ENCODE data around the gene ANKS4B.
A peak's percentile ranks its signal among the peaks of the same experiment; 100 is the strongest.
"Not testable (repeated sequence)": the region's sequence is repeated elsewhere in the genome, so short reads cannot be mapped to it uniquely, and the experiment has no call there.

Gene ANKS4B

DNA sequence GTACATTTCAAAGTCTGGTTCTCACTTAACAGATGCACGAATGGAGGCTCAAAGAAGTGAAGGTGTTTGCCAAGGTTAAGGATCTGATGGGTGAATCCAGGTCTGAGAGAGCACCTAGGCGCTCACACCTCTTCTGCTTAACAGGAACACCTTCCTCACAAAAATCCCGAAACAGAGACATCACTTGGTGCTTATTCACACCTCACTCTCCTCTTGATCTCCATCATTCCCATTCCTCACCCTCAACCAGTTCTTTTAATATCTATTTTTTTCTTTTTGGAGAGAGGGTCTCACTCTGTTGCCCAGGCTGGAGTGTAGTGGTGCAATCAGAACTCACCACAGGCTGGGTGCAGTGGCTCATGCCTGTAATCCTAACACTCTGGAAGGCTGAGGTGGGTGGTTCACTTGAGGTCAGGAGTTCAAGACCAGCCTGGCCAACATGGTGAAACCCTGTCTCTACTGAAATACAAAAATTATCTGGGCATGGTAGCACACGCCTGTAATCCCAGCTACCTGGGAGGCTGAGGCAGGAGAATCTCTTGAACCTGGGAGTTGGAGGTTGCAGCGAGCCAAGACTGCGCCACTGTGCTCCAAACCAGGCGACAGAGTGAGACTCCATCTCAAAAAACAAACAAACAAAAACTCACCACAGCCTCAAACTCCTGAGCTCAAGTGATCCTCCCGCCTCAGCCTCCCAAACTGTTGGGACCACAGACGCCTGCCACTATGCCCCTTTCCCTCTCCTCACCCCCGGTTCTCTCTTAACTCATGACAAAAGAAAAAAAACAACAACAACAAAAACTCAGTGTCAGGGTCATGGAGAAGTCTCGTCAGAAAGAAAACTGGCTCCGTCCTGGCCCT, 29.5 kb downstream of the ANKS4B start:
- DNase-seq (ENCODE audit: low spot score) = no peak

DNA sequence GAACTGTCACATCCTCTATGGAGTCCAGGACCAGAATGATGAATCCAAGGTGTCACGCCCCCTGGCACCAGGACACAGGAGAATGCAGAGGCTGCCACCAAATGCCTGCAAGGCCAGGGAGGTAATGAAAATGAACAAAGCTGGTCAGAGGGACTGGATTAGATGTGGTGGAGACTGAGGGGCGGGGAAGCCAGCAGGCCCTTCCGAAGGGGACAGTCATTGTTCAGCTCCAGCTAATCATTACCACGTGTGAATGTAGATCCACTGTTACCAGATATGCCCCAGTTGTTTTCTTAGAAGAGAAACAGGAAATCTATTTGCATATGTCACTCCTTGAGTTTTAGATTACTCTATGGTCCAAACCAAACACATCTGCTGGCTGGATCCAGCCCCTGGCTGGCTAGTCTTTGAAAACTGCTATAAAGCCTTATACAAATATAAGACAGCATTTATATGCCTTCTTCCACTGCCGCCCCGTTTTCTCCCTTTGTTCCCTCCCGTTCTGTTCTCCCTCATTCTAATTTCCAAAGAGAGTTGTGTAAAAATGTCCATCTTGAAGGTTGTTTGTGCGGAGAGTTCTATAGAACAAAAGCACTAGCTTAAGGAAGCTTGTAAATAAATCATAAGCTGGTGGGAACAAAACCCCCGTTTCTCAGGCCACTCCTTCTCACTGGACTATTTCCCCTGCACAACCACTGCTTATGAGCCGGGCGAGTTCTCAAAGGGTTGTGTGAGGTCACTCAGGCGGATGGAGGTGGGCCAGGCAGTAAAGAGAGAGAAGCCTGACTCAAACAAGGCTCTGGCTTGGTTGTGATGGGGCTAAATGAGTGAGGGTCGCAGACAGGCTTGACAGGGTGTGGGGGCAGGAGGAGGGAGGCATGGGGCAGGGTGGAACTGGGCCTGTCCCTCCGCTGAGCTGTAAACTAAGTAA, 30.4 kb downstream of the ANKS4B start:
- DNase-seq (ENCODE audit: low spot score) = peak; percentile 38

DNA sequence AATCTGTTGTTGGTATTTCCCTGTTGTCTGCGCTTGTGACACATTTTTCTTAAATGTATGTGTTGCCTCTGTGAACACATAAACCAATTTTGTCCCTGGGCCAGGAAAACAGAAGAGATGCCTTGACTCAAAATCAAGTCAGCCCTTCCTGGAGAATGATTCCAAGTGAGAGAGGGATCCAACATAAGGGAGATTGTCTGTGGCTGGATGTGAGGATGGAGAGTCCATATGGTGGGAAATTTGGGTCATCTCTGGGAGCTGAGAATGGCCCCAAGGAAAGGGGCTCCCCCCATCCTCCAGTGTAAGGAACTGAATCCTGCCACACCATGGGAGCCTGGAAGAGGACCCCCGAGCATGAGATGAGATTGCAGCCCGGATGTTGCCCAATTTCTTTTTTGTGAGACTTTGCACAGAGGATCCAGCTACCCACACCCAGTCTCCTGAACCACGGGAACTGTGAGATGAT, 31.1 kb downstream of the ANKS4B start:
- no peak for DNase-seq (ENCODE audit: low spot score)

DNA sequence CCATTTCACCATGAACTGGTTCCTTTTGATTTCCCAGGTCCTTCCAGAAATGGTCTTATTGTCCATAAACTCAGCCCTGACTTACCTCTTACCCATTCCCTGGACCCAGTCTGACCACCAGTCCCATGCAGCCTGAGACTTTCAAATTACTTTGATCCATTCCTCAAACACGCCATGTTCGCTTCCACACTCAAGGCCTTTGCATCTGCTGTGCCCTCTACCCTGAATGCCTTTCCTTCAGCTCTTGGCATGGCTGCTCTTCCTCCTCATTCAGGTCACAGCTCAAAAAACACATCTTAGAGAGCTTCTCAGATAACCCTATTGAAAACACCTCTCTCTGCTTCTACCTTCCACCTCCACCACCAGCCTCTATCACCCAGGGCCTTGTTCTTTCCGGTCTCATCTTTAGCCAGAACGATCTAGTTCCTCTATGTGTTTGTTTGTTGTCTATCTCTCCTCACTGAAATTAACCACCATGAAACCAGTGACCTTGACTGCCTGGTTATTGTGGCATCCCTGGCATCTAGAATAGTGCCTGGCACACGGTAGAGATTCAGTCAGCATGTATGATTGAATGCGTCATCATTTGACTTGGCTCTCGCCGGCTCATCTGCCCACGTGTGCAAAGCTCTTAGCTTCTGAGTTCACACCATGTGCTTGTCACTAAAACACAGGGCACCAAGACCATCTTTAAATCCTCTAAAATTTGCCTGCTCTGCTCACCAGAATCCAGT, 31.8 kb downstream of the ANKS4B start:
- DNase-seq (ENCODE audit: low spot score) = no peak

DNA sequence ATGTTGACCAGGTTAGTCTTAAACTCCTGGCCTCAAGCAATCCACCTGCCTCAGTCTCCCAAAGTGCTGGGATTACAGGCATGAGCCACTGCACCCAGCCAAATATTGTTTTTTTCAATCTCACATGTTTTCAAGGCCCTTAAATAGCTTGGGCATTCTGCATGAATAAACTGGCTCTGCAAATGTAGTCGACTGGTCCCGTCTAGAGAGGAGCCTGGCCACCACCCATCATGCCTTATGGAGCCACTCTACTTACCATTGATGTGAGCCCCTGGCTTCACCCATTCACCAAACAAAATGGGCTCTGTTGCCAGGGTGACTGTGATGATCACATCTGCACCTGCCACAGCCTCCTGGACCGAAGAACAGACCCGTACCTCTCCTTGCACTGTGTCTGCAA, 33.8 kb downstream of the ANKS4B start:
- no peak for DNase-seq (ENCODE audit: low spot score)

DNA sequence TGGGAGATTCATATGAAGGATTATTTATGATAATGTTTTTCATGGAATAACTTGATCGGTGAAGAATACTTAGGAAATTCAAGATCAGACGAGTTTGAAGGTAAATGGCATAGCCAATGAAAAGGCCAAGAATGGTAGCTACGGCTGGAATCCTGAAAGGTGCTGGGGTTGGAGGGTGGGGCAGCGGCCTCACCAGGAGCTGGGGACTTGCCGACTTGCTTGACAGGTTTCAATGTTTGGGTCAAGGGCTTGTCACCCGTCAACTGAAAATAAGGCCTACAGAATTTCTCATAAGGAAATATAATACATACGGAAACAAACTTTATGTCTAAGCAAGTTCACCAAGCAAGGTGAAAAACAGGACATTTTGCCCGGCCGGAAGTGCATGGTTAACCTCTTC, 34.7 kb downstream of the ANKS4B start:
- DNase-seq (ENCODE audit: low spot score) = no peak

DNA sequence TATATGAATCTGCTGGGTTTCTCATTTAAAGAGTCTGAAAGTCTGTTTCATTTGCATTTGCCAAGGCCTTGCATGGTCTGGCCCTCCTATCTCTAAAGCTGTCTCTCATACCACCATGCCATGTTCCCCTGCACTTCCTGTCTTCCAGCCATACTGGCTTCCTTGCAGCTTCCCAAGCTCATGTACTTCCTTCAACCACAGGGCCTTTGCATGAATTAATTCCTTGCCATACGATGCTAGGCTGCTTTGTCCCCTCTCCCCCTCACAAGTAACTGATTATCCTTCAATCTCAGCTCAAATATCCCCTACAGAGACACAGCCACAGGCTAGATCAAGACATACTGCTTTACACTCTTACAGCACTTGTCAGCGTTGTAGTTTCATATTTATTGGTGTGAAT, 38.8 kb downstream of the ANKS4B start:
- DNase-seq (ENCODE audit: low spot score) = no peak

DNA sequence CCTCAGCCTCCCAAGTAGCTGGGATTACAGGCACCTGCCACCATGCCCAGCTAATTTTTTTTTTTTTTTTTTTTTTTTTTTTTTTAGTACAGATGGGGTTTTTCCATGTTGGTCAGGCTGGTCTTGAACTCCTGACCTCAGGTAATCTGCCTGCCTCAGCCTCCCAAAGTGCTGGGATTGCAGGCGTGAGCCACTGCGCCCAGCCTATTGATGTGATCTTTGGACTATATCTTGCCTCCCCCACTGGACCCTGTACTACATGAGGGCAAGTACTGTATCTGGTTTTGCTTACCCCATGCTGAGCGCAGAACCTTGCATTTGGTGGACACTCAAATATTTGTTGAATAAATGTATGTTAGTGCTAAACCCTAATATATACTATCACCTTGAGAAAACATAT, 39.3 kb downstream of the ANKS4B start:
- DNase-seq (ENCODE audit: low spot score) = not testable (repeated sequence)

DNA sequence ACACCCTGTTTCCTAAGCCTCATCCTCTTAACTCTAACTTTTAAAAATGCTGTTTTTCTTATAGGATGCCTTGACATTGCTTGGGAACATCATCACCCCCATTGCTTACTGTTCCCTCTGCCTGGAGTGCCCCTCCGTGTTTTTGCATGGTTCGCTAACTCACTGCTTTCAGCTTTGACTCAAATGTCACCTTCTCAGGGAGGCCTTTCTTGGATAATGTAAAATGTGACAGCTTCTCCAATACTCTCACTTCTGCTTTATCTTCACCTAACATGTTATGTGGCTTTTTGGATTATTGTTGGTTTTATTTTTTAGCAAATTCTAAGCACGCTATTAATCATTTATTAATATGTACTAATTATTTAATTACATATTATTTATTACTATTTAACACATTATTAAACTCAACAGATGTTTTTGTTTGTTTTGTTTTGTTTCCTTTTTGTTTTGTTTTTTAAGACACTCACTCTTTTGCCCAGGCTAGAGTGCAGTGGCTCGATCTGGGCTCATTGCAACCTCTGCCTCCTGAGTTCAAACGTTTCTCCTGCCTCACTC, 40.8 kb downstream of the ANKS4B start:
- no peak for DNase-seq (ENCODE audit: low spot score)

DNA sequence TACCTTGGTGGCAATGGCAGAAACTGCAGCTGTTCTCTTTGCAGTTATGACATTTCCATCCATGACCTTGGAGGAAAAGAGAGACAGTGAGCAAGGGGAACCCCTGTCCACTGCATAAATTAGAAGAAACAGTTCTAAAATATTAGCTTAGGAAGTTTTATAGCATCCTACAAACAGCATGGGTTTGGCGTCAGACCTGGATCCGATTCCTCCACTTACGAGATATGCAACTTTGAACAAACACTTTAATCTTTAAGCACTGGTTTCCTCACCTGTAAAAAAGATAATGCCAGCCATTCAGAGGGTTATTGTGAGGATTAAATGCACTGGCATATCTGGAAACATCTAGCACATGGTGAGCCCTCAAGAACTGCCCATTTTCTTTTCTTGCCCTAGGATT, 42.0 kb downstream of the ANKS4B start:
- DNase-seq (ENCODE audit: low spot score) = no peak

DNA sequence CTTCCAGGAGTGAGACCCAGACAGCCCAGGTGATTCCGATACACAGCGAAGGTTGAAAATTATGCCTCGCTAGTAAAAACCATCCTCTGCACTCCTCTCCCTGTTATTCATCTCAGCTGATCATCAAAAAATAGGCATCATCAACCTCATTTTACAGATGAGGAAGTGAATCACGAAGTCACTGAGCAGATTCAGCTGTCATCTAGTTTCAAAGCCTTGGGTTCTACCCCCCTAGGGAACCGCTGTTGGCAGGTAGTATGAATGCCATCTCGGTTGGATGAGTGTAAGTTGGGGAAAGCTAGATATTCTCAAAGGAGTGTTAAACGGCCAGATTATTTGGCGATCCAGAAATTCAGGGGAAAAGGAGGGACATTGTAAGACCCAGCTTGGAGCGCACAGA, 42.6 kb downstream of the ANKS4B start:
- no peak for DNase-seq (ENCODE audit: low spot score)

DNA sequence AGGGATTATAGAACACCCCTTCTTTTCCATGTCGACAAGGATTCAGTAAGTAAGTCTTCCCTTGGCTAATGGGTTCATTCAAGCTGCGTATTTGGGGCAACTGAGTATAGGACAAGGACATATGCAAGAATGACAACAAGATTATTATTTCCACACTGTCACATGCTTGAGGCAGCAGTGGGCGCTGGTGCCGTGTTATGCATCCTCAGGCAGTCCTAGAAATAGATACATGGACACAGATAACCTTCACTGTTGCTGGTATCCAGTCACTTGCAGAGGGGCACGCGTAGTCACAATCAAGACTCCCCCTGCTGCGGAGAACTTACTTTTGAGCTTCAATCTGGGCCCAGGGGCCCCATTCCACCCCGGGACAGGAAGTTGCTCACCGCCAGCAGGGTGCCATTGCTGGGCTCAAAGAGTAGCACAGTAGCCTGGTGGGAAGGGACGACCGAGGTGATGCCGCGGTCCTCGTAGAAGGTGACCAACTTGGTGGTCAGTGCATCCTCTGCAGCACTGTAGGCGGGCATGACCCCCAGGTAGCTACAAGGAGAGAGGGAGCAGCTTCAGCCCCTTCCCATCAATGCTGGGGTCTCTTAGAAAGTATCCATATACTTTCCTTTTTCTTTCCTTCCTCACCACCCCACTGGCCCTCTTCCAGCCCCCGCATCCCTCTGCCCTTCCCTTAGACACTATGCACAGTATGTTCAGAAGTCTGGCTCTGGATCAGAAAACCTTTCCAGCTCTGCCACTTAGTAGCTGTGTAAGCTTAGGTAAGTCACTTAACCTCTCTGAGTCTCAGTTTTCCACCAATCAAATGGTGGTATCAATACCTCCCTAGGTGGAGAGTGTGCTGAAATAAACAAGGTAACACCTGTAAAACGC, 43.8 kb downstream of the ANKS4B start:
- no peak for DNase-seq (ENCODE audit: low spot score)

DNA sequence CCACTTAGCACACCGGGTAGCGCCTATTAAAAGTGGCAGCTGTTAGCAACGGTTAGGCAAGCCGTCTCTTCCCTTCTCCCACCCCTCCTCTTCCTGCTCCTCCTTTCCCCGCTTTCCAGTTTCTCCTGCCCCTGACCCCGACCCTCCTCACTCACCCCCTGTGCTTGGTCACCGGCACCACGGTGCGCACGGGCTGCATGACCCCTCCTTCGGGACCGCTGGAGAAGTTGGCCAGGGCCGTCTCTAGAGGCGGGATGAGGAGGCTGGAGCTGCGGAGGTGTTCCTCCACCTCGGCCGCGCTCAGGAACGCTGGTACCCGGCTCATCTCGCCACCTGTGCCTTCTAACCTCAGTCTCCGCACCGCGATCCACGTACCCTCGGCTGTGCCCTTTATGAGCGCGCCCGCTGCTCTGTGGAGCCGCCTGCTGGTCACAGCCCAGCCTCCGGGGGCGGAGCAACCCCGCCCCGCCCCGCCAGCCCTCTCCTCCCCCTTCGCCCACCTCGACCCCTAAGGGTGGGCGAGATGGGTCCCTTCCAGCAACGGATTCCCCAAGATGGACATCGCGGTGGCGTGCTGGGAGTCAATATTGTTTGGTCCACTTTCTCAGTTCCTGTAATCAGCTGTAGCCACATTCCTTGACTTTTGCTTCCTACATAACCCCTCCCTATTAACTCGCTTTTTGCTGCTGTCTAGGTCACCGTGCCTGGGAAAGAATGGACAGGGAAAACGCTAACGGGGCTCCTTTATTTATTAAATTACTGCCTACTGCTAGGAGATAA, 44.6 kb downstream of the ANKS4B start, which contains the start of gene CRYM:
CRYM (minus strand) TSS at position 364 of the 780 bp plus-strand sequence; CDS start at position 325, 39 bp downstream.
- peak; percentile 80 for DNase-seq (ENCODE audit: low spot score)

DNA sequence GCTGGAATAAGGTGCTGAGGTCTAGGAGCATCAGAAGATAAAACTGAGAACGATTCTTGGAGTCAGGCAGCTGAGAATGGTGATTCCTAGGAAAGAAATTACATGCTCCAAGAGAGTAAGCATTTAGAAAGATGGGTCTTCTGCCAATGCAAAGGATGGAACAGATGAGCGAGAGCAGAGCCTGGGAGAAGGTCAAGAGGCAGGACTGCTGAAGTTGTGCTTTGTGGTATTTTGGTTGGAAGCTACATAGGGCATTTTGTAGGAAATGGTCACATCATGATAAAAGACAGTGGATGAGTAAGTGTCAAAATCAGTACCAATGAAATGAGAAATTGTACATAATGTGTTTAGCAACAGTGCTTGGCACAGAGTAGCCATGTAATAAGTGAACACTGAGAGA, 46.0 kb downstream of the ANKS4B start:
- no peak for DNase-seq (ENCODE audit: low spot score)

DNA sequence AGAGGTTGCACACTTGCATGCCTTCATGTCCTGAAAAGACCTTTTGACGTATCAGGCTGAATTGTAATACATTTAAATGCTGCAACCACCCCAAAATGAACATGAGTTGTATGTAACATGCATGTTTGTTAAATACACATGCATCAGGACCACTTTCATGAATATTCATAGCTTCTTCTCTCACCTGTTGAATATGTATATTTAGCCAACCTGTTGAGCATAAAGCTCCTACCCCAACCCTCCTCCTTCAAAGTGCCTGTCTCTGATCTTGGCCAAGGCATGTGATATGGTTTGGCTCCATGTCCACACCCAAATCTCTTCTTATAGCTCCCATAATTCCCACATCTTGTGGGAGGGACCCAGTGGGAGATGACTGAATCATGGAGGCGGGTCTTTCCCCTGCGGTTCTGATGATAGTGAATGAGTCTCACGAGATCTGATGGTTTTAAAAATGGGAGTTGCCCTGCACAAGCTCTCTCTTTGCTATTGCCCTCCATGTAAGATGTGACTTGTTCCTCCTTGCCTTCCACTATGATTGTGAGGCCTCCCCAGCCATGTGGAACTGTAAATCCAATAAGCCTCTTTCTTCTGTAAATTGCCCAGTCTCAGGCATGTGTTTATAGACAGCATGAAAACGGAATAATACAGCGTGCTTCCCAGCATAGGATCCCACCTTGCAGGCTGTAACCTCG, 48.3 kb downstream of the ANKS4B start:
- no peak for DNase-seq (ENCODE audit: low spot score)

DNA sequence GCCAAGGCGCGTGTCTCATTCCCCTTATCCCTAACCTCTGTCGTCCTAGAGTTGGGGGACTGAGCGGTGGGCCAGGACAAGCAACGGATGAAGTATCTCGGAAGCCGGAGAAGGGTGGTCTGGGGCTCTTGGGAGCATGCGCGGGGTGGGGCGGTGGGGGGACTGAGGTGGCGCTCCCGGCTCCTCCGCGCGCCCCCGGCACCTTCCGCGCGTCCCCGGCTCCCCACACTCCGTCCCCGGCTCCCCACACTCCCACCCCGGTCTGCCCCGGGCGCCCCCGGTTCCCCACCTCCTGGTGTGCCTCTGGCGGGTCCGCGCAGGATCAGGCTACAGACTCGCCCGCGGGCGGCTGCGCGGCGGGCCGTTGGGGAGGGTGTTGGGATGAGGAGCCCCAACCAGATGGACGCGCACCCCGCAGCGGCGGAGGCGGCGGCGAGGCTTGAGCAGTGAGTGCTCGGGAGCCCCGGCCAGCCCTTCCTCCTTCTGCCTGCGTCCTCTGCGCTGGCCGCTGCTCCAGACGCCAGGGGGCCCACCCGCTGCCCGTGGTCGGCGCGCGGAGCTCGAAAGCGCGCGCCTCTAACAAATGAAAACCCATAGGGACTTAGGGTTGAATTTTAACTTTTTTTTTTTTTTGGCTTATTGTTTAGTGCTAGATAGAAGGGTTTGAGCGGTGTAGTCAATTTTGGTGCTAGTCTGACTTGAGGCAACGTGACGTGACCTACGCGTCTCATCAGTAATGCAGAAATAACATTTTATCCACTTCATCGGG, 50.2 kb downstream of the ANKS4B start:
- DNase-seq (ENCODE audit: low spot score) = peak; percentile 75

DNA sequence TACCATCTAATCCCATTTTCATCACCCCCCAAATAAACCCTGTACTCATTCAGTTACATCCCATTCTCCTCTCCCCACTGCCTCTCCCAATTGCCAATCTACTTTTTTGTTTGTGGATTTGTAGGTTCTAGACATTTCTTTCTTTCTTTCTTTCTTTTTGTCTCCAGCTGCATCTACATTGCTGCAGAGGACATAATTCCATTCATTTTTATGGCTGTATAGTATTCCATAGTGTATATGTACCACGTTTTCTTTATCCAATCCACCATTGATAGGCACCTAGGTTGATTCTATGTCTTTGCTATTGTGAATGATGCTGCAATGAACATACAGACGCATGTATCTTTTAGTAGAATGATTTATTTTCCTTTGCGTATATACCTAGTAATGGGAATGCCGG, 50.9 kb downstream of the ANKS4B start:
- DNase-seq (ENCODE audit: low spot score) = no peak

DNA sequence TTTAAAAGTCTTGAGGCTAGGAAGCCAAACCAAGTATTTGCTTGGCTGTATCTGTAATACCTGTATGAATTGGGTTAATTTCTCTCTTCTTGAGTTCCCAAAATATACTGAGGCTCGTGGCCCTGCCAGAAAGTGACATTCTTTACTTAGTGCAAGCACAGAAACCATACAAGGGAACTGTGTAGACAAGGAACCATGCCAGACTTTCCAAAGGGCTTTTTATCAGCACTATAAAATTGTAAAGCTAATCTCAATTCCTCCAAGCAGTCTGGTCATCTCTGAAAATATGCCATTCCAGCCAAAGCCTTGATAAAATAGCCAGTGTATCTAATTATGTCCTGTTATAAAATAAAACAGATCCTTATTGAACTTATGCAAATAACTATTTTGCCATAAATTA, 51.8 kb downstream of the ANKS4B start:
- no peak for DNase-seq (ENCODE audit: low spot score)

DNA sequence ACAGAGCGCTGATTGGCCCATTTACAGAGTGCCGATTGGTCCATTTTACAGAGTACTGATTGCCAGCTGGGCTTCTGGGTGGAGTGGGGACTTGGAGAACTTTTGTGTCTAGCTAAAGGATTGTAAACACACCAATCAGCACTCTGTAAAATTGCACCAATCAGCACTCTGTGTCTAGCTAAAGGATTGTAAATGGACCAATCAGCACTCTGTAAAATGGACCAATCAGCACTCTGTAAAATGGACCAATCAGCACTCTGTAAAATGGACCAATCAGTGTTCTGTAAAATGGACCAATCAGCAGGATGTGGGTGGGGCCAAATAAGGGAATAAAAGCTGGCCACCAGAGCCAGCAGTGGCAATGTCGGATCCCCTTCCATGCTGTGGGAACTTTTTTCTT, 56.3 kb downstream of the ANKS4B start:
- not testable (repeated sequence) for DNase-seq (ENCODE audit: low spot score)
